ENCODE measurements around the gene RPTOR.

Gene RPTOR

GRCh38 chr17:80970044-80970761 is 425.6 kb downstream of the RPTOR start:
- no peak for FAIRE-seq

GRCh38 chr17:80970762-80971703 is 426.4 kb downstream of the RPTOR start:
- FAIRE-seq: no peak

GRCh38 chr17:80971704-80972304 is 427.2 kb downstream of the RPTOR start:
- no peak for FAIRE-seq

GRCh38 chr17:80976701-80977100 is 432.1 kb downstream of the RPTOR start:
- FAIRE-seq: no peak

GRCh38 chr17:80977172-80977571 is 432.5 kb downstream of the RPTOR start:
- no peak for FAIRE-seq

GRCh38 chr17:80978499-80979497 is 434.2 kb downstream of the RPTOR start:
- FAIRE-seq: no peak

GRCh38 chr17:80979547-80980378 is 435.1 kb downstream of the RPTOR start:
- no peak for FAIRE-seq

- no peak for FAIRE-seq
Measured at GRCh38 chr17:80980397-80981061, 435.9 kb downstream of the RPTOR start.

- FAIRE-seq: no peak
Measured at GRCh38 chr17:80981062-80981902, 436.6 kb downstream of the RPTOR start.

- no peak for FAIRE-seq
Measured at GRCh38 chr17:80981929-80982425, 437.3 kb downstream of the RPTOR start.

GRCh38 chr17:80982426-80982974 is 437.9 kb downstream of the RPTOR start:
- FAIRE-seq: no peak

- no peak for FAIRE-seq
Measured at GRCh38 chr17:80983545-80983944, 438.9 kb downstream of the RPTOR start.

- FAIRE-seq: no peak
Measured at GRCh38 chr17:80984749-80985148, 440.1 kb downstream of the RPTOR start.

- no peak for FAIRE-seq
Measured at GRCh38 chr17:80986046-80986445, 441.4 kb downstream of the RPTOR start.

GRCh38 chr17:80986816-80987475 is 442.3 kb downstream of the RPTOR start:
- no peak for FAIRE-seq

GRCh38 chr17:80987941-80988461 is 443.4 kb downstream of the RPTOR start:
- FAIRE-seq: no peak

- no peak for FAIRE-seq
Measured at GRCh38 chr17:80989586-80989913, 444.9 kb downstream of the RPTOR start.

- FAIRE-seq: no peak
Measured at GRCh38 chr17:80990921-80991644, 446.4 kb downstream of the RPTOR start.

All from endometrium (tissue), 2 donors.